MCF 10A (cell line): Measurements from ENCODE around the gene HDAC1. TPM values are rescaled to one million over a fixed set of nuclear protein-coding genes. Genes with fewer than 3 reads are reported as not detected.
"Not testable (repeated sequence)": the region's sequence is repeated elsewhere in the genome, so short reads cannot be mapped to it uniquely, and the experiment has no call there.

ENCODE experiments used
- BruUV-seq: library from RNA; stranded (reverse); fragments of 400-500 nt; replicated peaks from 2 replicates; lab custom pipeline; 2021; lab: Mats Ljungman, UMichigan
- CTCF ChIA-PET: fragments of 300-600 bp; sonication (Branson Sonifier 250); formaldehyde crosslinking; extraction: SDS; loops from one replicate; lab custom pipeline; 2021; ENCODE audit warnings: antibody characterized with exemption, inconsistent platforms; lab: Yijun Ruan, JAX
- POLR2A ChIA-PET: fragments of 300-600, 350-650 bp; sonication (Branson Sonifier 250); formaldehyde crosslinking; extraction: SDS; loops from one replicate; lab custom pipeline; 2020; ENCODE audit warnings: antibody characterized with exemption, inconsistent platforms; lab: Yijun Ruan, JAX
- DNase-seq: peaks from one replicate; pipeline ENCODE4 v3.0.0-alpha.2; 2018; ENCODE audit not compliant: unreplicated experiment
- H3K27ac Mint-ChIP-seq: one replicate; pipeline ENCODE4 v1.8.0; 2022; ENCODE audit warnings: mild to moderate bottlenecking, low read depth, mixed read lengths; ENCODE audit not compliant: unreplicated experiment
- H3K27me3 Mint-ChIP-seq: one replicate; pipeline ENCODE4 v1.8.0; 2022; ENCODE audit warnings: mixed read lengths; ENCODE audit not compliant: insufficient read depth, unreplicated experiment
- H3K36me3 Mint-ChIP-seq: one replicate; pipeline ENCODE4 v1.8.0; 2022; ENCODE audit warnings: mild to moderate bottlenecking, moderate library complexity, mixed read lengths; ENCODE audit not compliant: insufficient read depth, unreplicated experiment
- H3K4me1 Mint-ChIP-seq: one replicate; pipeline ENCODE4 v1.8.0; 2022; ENCODE audit warnings: mixed read lengths; ENCODE audit not compliant: insufficient read depth, unreplicated experiment
- H3K4me3 Mint-ChIP-seq: one replicate; pipeline ENCODE4 v1.8.0; 2022; ENCODE audit warnings: mild to moderate bottlenecking, moderate library complexity, mixed read lengths; ENCODE audit not compliant: unreplicated experiment
- H3K9me3 Mint-ChIP-seq: one replicate; pipeline ENCODE4 v1.8.0; 2022; ENCODE audit warnings: mixed read lengths; ENCODE audit not compliant: unreplicated experiment
- intact Hi-C: fragments of 100-400 bp; cut with micrococcal nuclease; formaldehyde crosslinking; loops from 2 replicates; pipeline ENCODE4 v1.14.1; 2022
- total RNA-seq: library from RNA; stranded (reverse); gene quantifications from 2 replicates; pipeline ENCODE4 v1.2.3, GENCODE V29; 2022
- TF ChIP-seq, protein P1 (sequence below): fragments of 200-600 bp; IDR thresholded peaks from one replicate; pipeline ENCODE4 v1.8.0; 2022; ENCODE audit warnings: antibody characterized with exemption, mild to moderate bottlenecking; ENCODE audit not compliant: unreplicated experiment

Gene HDAC1
- total RNA-seq, 1 experiment from 2014 or later: 39.7 TPM

DNA sequence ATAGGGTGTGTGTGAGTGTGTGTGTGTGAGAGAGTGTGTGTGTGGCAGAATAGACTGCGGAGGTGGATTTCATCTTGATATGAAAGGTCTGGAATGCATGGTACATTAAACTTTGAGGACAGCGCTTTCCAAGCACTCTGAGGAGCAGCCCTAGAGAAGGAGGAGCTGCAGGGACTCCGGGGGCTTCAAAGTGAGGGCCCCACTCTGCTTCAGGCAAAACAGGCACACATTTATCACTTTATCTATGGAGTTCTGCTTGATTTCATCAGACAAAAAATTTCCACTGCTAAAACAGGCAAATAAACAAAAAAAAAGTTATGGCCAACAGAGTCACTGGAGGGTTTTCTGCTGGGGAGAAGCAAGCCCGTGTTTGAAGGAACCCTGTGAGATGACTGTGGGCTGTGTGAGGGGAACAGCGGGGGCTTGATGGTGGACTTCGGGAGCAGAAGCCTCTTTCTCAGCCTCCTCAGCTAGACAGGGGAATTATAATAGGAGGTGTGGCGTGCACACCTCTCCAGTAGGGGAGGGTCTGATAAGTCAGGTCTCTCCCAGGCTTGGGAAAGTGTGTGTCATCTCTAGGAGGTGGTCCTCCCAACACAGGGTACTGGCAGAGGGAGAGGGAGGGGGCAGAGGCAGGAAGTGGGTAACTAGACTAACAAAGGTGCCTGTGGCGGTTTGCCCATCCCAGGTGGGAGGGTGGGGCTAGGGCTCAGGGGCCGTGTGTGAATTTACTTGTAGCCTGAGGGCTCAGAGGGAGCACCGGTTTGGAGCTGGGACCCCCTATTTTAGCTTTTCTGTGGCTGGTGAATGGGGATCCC lies 18.3 kb upstream of the HDAC1 start:
- CTCF ChIA-PET: no interaction called here
- Mint-ChIP-seq H3K4me3 (no peak overlapping the region), H3K27ac (no peak overlapping the region), H3K36me3 (no peaks in the 10 kb centered on the region), H3K4me1 (no peaks in the 10 kb centered on the region), H3K9me3 (no peaks in the 10 kb centered on the region), H3K27me3 (peaks cover 40% of the 10 kb centered on the region)
- BruUV-seq: no TSS peak
- POLR2A ChIA-PET: no interaction called here
- TF ChIP-seq, protein P1, sequence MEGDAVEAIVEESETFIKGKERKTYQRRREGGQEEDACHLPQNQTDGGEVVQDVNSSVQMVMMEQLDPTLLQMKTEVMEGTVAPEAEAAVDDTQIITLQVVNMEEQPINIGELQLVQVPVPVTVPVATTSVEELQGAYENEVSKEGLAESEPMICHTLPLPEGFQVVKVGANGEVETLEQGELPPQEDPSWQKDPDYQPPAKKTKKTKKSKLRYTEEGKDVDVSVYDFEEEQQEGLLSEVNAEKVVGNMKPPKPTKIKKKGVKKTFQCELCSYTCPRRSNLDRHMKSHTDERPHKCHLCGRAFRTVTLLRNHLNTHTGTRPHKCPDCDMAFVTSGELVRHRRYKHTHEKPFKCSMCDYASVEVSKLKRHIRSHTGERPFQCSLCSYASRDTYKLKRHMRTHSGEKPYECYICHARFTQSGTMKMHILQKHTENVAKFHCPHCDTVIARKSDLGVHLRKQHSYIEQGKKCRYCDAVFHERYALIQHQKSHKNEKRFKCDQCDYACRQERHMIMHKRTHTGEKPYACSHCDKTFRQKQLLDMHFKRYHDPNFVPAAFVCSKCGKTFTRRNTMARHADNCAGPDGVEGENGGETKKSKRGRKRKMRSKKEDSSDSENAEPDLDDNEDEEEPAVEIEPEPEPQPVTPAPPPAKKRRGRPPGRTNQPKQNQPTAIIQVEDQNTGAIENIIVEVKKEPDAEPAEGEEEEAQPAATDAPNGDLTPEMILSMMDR: no peak
- intact Hi-C loops: no loop called here
- no peak for DNase-seq

DNA sequence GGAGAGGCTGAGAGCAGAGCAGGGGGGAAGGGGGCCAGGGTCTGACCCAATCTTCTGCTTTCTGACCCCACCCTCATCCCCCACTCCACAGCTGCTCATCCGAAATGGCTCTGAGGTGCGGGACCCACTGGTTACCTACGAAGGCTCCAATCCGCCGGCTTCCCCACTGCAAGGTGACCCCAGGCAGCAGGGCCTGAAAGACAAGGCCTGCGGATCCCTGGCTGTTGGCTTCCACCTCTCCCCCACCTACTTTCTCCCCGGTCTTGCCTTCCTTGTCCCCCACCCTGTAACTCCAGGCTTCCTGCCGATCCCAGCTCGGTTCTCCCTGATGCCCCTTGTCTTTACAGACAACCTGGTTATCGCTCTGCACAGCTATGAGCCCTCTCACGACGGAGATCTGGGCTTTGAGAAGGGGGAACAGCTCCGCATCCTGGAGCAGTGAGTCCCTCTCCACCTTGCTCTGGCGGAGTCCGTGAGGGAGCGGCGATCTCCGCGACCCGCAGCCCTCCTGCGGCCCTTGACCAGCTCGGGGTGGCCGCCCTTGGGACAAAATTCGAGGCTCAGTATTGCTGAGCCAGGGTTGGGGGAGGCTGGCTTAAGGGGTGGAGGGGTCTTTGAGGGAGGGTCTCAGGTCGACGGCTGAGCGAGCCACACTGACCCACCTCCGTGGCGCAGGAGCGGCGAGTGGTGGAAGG lies 17.1 kb upstream of the HDAC1 start:
- TF ChIP-seq, protein P1: no peak
- no peak overlapping the region for H3K27ac Mint-ChIP-seq
- intact Hi-C loops: no loop called here
- no peaks in the 10 kb centered on the region for H3K4me1 Mint-ChIP-seq
- H3K27me3 Mint-ChIP-seq: peaks cover 40% of the 10 kb centered on the region
- no peak for DNase-seq
- H3K36me3 Mint-ChIP-seq: no peaks in the 10 kb centered on the region
- no peaks in the 10 kb centered on the region for H3K9me3 Mint-ChIP-seq
- ChIA-PET POLR2A (no interaction called here), CTCF (no interaction called here)
- no TSS peak for BruUV-seq
- H3K4me3 Mint-ChIP-seq: no peak overlapping the region

GRCh38 chr1:32275424-32275823 lies 16.5 kb upstream of the HDAC1 start:
- intact Hi-C loops: no loop called here
- Mint-ChIP-seq H3K27ac (no peak overlapping the region), H3K36me3 (no peaks in the 10 kb centered on the region), H3K27me3 (peaks cover 40% of the 10 kb centered on the region), H3K4me3 (no peak overlapping the region), H3K9me3 (no peaks in the 10 kb centered on the region), H3K4me1 (no peaks in the 10 kb centered on the region)
- ChIA-PET POLR2A (no interaction called here), CTCF (no interaction called here)
- TF ChIP-seq, protein P1: no peak
- no TSS peak for BruUV-seq
- no peak for DNase-seq

DNA sequence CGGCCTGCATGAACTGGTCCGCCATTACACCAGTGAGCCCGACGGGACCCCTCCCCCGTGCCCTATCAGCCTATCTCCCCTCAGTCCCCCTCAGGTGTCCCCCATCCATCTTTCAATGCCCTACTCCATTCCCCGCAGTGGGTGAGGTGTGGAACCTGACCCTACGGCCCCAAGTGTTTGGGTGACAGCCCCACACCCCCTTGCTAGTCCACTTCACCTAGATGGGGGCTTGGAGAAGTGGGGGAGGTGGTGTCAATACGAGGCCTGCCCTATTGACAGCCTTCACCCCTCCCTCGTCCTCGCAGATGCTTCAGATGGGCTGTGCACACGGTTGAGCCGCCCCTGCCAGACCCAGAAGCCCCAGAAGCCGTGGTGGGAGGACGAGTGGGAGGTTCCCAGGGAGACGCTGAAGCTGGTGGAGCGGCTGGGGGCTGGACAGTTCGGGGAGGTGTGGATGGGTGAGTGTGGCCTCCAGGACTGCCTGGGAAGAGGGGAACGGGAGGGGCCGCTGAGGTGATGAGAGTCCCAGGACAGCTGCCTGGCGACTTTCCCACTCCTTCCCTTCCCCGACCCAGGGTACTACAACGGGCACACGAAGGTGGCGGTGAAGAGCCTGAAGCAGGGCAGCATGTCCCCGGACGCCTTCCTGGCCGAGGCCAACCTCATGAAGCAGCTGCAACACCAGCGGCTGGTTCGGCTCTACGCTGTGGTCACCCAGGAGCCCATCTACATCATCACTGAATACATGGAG lies 15.7 kb upstream of the HDAC1 start:
- H3K4me3 Mint-ChIP-seq: no peak overlapping the region
- no peaks in the 10 kb centered on the region for H3K4me1 Mint-ChIP-seq
- H3K9me3 Mint-ChIP-seq: no peaks in the 10 kb centered on the region
- H3K36me3 Mint-ChIP-seq: no peaks in the 10 kb centered on the region
- intact Hi-C loops: no loop called here
- no peak for DNase-seq
- no TSS peak for BruUV-seq
- TF ChIP-seq, protein P1: no peak
- POLR2A ChIA-PET: interaction anchor here (0.7 kb wide), 1 partner anchor 36 kb away, joined by 4 read pairs; no protein-coding TSS in a partner anchor
- CTCF ChIA-PET: interaction anchor here (0.6 kb wide), 1 partner anchor 15 kb away, joined by 3 read pairs; no protein-coding TSS in a partner anchor
- no peak overlapping the region for H3K27ac Mint-ChIP-seq
- H3K27me3 Mint-ChIP-seq: peaks cover 40% of the 10 kb centered on the region

- H3K27me3 Mint-ChIP-seq, CTCF ChIA-PET, POLR2A ChIA-PET, H3K4me3 Mint-ChIP-seq, H3K27ac Mint-ChIP-seq, DNase-seq, BruUV-seq, H3K4me1 Mint-ChIP-seq, intact Hi-C loops, H3K9me3 Mint-ChIP-seq, H3K36me3 Mint-ChIP-seq: not testable (repeated sequence)
These were observed 7.1 kb upstream of the HDAC1 start for GRCh38 chr1:32284777-32285176.
